EH (cell line): ENCODE measurements around the gene UBR4.
A peak's percentile ranks its signal among the peaks of the same experiment; 100 is the strongest.

ENCODE experiments used
- DNase-seq: peaks from one replicate; pipeline ENCODE4 v3.0.0-alpha.2; 2015; ENCODE audit warnings: low read depth

UBR4 gene

DNA sequence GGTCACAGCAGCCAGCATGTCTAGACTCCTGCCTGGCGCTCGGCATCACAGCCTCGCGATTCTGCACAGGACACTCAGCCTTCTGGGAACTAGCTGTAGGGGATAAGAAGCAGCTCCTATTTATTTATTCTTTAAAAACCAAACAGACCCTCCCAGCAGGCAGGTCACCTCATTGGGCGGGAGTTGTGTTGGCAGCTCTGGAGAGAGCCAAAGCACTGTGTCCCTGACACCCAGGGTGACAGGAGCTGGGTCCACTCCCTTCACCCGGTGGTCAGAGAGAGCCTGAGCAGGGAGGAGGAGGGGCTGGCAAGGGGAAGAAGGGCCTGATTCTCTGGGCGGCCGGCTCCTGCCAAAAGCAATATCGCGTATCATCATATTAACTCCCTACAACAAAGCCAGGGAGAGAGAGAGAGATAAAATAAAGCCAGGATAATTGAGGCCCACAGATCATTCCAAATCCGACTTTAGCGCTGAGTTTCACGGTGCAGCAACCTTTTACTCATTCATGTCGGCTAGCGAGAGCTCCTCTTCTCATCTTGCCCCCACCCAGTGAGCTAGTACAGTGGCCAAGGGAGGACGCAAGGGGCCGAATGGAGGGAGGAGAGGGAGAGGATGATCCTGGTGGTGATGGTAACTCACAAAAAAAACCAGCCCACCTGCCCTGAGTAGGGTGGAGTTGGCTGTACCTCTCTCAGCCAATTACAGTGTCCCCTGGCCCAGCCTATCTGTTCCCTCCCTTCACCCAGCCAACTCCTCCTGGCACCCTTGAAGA, 173.8 kb downstream of the UBR4 start:
- no peak for DNase-seq

- no peak for DNase-seq
Measured at GRCh38 chr1:19035377-19036040, 174.6 kb downstream of the UBR4 start.

GRCh38 chr1:19034721-19035120, 175.3 kb downstream of the UBR4 start:
- no peak for DNase-seq

GRCh38 chr1:19033926-19034680, 176.0 kb downstream of the UBR4 start:
- DNase-seq = peak; percentile 84

- peak; percentile 12 for DNase-seq
Measured at GRCh38 chr1:19033515-19033839, 176.6 kb downstream of the UBR4 start.

DNA sequence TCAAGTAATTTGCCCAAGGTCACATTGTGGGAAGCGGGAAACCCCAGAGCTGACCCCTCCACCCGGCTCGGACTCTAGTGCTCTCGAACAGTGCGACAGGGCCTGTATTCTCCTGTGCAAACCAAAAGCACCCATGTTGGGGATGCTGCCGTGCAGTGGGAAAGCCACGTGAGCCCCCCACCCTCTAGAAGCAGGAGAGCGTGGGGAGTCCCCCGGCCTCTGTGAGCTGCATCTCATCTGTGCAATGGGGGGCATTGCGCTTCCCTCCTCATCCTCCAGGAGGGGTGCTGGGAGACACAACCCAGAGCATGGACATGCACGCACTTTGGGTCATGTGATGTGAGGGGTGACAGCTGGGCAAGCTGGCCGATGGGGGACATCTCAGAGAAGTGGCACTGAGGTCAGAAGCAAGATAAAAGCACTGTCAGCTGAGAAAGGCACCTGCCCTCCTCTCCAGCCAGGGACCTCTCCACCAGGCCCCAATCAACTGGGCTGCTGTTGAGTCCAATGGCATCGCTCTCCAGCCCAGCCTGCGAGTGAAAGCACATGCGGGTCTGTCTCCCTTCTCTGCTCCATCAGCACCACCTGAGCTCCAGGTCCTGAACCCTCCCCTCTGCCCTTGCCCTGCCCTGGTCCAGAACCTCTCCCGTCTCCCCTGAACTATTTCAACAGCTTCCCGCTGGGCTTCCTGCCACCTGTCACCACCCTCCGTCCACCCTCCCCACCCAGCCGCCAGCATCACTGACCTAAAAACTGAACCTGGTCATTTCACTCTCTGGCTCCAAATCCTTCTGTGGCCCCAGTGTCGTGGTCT, 177.2 kb downstream of the UBR4 start:
- DNase-seq = no peak

DNA sequence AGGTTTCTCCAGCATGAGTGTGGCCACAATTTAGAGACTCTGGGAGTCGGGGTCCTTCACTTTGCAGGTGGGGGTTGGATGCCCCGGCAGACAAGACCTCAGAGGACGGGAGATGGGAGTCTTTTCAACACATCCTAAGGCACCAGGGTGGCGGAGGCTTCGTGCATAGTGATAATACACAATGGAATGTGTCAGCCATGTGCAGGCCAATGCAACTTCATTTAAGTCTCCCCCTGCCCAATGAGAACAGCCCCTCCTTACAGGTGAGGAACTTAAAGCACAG, 177.7 kb downstream of the UBR4 start:
- DNase-seq = no peak

- no peak for DNase-seq
Measured at GRCh38 chr1:19029191-19030085, 180.6 kb downstream of the UBR4 start.

DNA sequence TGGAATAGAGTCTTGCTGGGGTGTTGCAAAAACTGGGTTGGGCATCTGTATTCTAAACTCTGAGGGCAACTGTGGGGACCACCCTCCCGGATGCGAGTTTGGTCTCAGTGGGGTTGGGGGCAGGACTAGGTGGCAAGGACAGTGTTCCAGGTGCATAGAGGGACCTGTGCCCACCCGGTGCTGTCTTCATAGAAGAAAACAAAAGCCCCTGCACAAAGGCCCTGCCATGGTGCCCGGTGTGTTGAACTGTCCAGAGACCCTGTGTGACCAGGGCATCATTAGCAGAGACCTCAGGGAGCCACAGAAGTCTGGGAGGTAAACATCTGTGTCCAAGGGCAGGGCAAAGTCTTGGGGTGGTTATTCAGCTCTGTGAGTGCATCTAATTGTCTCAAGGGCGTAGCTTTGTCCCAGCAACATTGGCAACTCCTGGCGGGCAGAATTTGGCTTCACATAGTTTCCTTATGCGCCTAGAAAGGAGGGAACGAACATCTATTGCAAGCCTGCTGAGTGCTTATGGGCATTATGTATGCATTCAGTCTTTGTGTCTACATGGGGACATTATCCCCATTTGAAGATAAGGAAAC, 181.4 kb downstream of the UBR4 start:
- DNase-seq = no peak

- no peak for DNase-seq
Measured at GRCh38 chr1:19028110-19028509, 182.0 kb downstream of the UBR4 start.
